ENCODE data around the gene MICALL2. TPM values are rescaled to one million over a fixed set of nuclear protein-coding genes. Genes with fewer than 3 reads are reported as not detected.

The MICALL2 gene
- total and polyA plus RNA-seq, 3 donors from 2014 or later = 13.4 to 39.4 (median 29.4) TPM

DNA sequence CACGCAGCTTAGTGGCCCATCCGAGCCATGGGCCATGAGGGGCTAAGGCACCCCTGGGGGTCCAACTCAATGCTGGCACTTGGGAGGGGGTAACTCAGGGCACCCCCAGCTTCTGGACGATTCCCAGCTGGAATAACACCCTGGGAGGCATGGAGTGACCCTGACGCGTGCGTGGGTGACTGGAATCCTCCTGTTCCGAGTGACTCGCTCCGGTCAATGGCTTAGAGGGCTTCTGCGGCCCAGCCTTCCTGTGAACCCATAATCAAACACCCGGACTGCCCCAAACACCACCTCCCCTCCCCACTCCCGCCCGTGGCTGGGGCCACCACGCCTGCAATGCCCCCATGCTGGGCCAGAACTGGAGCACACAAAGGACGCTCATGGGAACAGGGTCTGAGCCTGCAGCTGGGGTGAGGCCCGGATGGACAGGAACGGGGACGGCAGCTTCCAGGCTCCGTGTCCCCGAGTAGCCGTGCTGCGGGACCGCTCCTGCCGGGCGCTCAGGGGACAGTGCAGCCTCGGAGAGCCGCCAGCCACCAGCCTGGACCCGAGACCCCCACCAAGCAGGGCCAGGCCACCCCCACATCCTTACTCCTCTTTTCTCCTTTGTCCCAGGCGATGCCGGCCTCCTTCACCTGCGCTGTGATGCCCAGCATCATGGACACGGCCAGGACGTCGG, 36.4 kb upstream of the MICALL2 start:
- Histone ChIP-seq H3K9me3 (no peaks in the 10 kb centered on the region), H3K4me1 (no peaks in the 10 kb centered on the region), H3K36me3 (ENCODE audit: low read depth, missing control alignments) (no peaks in the 10 kb centered on the region), H3K27me3 (no peaks in the 10 kb centered on the region), H3K4me3 (no peak overlapping the region), H3K27ac (no peak overlapping the region)
- TF ChIP-seq POLR2A (IDR thresholded peaks at IDR 0.05) = no peak
- TF ChIP-seq, protein P1, sequence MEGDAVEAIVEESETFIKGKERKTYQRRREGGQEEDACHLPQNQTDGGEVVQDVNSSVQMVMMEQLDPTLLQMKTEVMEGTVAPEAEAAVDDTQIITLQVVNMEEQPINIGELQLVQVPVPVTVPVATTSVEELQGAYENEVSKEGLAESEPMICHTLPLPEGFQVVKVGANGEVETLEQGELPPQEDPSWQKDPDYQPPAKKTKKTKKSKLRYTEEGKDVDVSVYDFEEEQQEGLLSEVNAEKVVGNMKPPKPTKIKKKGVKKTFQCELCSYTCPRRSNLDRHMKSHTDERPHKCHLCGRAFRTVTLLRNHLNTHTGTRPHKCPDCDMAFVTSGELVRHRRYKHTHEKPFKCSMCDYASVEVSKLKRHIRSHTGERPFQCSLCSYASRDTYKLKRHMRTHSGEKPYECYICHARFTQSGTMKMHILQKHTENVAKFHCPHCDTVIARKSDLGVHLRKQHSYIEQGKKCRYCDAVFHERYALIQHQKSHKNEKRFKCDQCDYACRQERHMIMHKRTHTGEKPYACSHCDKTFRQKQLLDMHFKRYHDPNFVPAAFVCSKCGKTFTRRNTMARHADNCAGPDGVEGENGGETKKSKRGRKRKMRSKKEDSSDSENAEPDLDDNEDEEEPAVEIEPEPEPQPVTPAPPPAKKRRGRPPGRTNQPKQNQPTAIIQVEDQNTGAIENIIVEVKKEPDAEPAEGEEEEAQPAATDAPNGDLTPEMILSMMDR (IDR thresholded peaks at IDR 0.05) = no peak
- intact Hi-C loops (cut with DNase I; ENCODE audit: low total_unique reads) = no loop called here
- no peak for DNase-seq
- 88 to 91% methylated on average over 11 to 33 of the region's 34 CpGs for WGBS, 2 donors

DNA sequence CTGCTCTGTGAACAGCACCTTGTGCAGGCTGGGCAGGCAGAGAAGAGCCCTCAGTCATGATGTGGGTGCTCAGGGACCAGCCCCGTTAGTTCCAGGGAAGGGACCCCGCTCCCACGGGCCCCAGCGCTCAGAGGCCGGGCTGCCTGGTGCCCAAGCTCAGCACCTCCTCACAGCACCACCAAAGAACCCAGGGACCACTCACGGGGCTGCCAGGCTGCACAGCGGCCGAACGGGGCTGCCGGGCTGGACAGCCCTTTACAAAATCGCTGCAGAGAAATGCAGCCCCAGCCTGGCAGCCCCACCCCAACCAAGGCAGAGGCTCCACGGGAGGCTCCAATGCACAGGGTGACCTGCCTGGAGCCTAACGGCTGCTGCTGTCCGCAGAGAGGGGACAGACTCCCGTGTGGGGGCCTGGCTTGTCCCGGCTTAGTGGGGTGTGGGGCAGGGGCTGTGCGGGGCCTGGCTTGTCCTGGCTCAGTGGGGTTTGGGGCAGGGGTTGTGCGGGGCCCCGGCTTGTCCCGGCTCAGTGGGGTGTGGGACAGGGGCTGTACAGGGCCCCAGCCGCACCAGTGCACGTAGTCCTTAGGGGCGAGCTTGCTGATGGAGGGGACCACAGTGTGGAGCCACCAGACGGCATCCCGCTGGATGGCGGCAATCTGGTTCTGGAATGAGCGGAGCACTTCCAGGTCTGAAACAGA, 35.7 kb upstream of the MICALL2 start:
- Histone ChIP-seq H3K36me3 (ENCODE audit: low read depth, missing control alignments) (no peaks in the 10 kb centered on the region), H3K4me1 (no peaks in the 10 kb centered on the region), H3K27ac (no peak overlapping the region), H3K4me3 (no peak overlapping the region), H3K27me3 (no peaks in the 10 kb centered on the region), H3K9me3 (no peaks in the 10 kb centered on the region)
- WGBS, 2 donors = 95% methylated on average over 26 of the region's 27 CpGs; no CpG with 5 or more reads in 1 of the 2 donors
- TF ChIP-seq POLR2A (IDR thresholded peaks at IDR 0.05) = no peak
- TF ChIP-seq, protein P1 (IDR thresholded peaks at IDR 0.05) = no peak
- intact Hi-C loops (cut with DNase I; ENCODE audit: low total_unique reads) = no loop called here
- no peak for DNase-seq

DNA sequence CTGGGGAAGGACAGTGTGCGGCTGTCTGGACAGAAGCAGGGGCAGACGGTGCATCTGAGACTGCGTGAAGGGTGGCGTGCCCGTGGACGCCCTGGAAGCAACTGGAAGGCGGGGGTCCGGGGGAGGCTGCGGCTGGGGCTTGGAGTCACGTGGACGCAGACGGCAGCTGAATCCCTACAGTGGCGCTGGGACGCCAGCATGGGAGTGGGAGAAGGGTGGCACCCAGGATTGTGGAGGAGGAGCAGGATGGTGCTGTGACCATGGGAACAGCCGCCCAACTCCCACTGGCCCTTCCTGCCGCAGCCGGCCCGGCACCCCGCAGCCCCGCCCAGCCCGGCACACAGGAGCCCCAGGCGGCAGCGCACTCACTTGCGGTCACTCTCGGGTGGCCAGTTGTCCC, 35.2 kb upstream of the MICALL2 start:
- H3K36me3 ChIP-seq (ENCODE audit: low read depth, missing control alignments) = no peaks in the 10 kb centered on the region
- intact Hi-C loops (cut with DNase I; ENCODE audit: low total_unique reads) = no loop called here

DNA sequence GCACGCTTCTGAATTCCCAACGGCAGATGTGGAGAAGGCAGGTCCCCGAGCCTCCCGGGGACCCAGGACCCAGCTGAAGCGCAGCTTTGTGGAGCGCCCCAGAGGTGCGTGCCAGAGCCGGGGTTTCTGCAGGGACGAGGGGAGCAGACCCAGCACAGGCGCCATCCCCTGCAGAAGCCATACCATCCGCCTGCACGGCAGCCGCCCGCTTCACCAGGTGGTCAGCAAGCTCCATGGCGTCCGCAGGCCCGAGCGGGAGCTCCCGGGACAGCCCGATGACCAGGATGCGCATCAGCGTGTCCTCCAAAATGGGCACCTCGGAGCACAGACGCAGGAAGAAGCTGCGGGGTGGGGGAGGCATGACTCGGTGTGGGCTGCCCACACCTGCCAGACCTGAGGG, 34.3 kb upstream of the MICALL2 start:
- TF ChIP-seq POLR2A (IDR thresholded peaks at IDR 0.05) = no peak
- intact Hi-C loops (cut with DNase I; ENCODE audit: low total_unique reads) = no loop called here
- Histone ChIP-seq H3K36me3 (ENCODE audit: low read depth, missing control alignments) (no peaks in the 10 kb centered on the region), H3K27me3 (no peaks in the 10 kb centered on the region), H3K27ac (no peak overlapping the region), H3K9me3 (no peaks in the 10 kb centered on the region), H3K4me1 (no peaks in the 10 kb centered on the region), H3K4me3 (no peak overlapping the region)
- 93 to 96% methylated on average over 25 of the region's 26 CpGs for WGBS, 2 donors
- no peak for DNase-seq

More for the DNA sequence above, 35.2 kb upstream of the MICALL2 start:
- DNase-seq = no peak
- Histone ChIP-seq H3K27me3 (no peaks in the 10 kb centered on the region), H3K27ac (no peak overlapping the region), H3K9me3 (no peaks in the 10 kb centered on the region), H3K4me1 (no peaks in the 10 kb centered on the region), H3K4me3 (no peak overlapping the region)
- WGBS, 2 donors = 90 to 97% methylated on average over 14 to 25 of the region's 25 CpGs
- TF ChIP-seq, protein P1 (IDR thresholded peaks at IDR 0.05) = no peak
- no peak for TF ChIP-seq POLR2A (IDR thresholded peaks at IDR 0.05)

DNA sequence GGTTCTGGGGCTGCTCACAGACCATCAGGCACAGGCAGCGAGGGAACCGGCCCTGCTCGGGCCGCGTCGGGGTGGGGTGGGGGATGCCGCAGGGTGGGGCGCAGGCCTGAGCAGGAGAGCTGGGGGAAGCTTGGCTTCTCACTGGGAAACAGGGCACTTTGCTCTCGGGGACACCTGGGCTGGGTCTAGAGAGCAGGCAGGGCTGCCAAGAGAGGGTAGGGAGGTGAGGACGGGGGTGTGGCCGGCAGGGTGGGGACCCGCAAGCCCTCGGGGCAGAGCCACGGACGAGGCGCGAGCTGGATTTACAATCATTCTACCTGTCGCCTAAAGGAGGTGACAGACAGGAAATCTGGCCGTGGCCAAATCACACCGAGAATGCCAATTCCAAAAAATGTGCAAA, 33.9 kb upstream of the MICALL2 start:
- intact Hi-C loops (cut with DNase I; ENCODE audit: low total_unique reads) = no loop called here
- TF ChIP-seq, protein P1 (IDR thresholded peaks at IDR 0.05) = no peak
- no peak for TF ChIP-seq POLR2A (IDR thresholded peaks at IDR 0.05)
- Histone ChIP-seq H3K27me3 (no peaks in the 10 kb centered on the region), H3K4me1 (no peaks in the 10 kb centered on the region), H3K9me3 (no peaks in the 10 kb centered on the region), H3K4me3 (no peak overlapping the region), H3K27ac (no peak overlapping the region), H3K36me3 (ENCODE audit: low read depth, missing control alignments) (no peaks in the 10 kb centered on the region)
- DNase-seq = no peak
- WGBS, 2 donors = 94 to 98% methylated on average over 16 to 20 of the region's 20 CpGs

All from testis (tissue), 3 donors.